B cell (primary cell): Measurements from ENCODE around the gene PEAK1. TPM values are rescaled to one million over a fixed set of nuclear protein-coding genes. Genes with fewer than 3 reads are reported as not detected.

ENCODE experiments used
- ATAC-seq: fragments of 200-7000 bp; cut with Tn5 transposase; one replicate; pipeline ENCODE4 v1.10.0; 2021; ENCODE audit warnings: low read depth, mild to moderate bottlenecking, moderate number of reproducible peaks, moderate library complexity
- CTCF ChIA-PET: fragments of 350-600 bp; sonication (Branson Sonifier 250); formaldehyde crosslinking; loops from one replicate; lab custom pipeline; 2021; ENCODE audit warnings: antibody characterized with exemption, inconsistent platforms; lab: Charles Lee
- POLR2A ChIA-PET: fragments of 350-600 bp; sonication (Branson Sonifier 250); formaldehyde crosslinking; loops from one replicate; lab custom pipeline; 2021; ENCODE audit warnings: antibody characterized with exemption; lab: Charles Lee
- DNase-seq: peaks from one replicate; pipeline ENCODE4 v3.0.0; 2013
- H2AFZ ChIP-seq: 2 replicates; pipeline ENCODE4 v1.6.1; 2012; ENCODE audit warnings: mild to moderate bottlenecking, low read depth, low read length; ENCODE audit not compliant: insufficient read depth, poor library complexity, severe bottlenecking
- H3K27ac ChIP-seq, 2 donors: 1 replicate in 1 of 2; 2 replicates in 1 of 2; pipeline ENCODE4 v1.5.1; 2012 to 2013; ENCODE audit warnings: low read length in 2 of 2, mild to moderate bottlenecking in 2 of 2, moderate library complexity in 1 of 2
- H3K27me3 ChIP-seq, 4 experiments: fragments of 200-600 bp in 1 of 4; sonication (generic) in 1 of 4; replicated peaks in 1 of 4; 1 replicate in 2 of 4; 2 replicates in 2 of 4; pipeline versions ENCODE4 v1.6.1 to v1.7.0; 2013 to 2016; ENCODE audit warnings: low read length in 3 of 4, mild to moderate bottlenecking in 2 of 4, mixed read lengths in 1 of 4, moderate library complexity in 1 of 4; ENCODE audit not compliant: insufficient read depth in 4 of 4, control insufficient read depth in 3 of 4; ENCODE audit errors: control extremely low read depth in 1 of 4
- H3K36me3 ChIP-seq, 2 experiments: replicated peaks in 1 of 2; 1 replicate in 1 of 2; 2 replicates in 1 of 2; pipeline versions ENCODE4 v1.6.1 to v1.7.1; 2013; ENCODE audit warnings: low read length in 1 of 2; ENCODE audit not compliant: insufficient read depth in 2 of 2, control insufficient read depth in 1 of 2; ENCODE audit errors: control extremely low read depth in 1 of 2, extremely low read depth in 1 of 2
- H3K4me1 ChIP-seq, 2 donors: fragments of 200-600 bp in 1 of 2; sonication (generic) in 1 of 2; 1 replicate in 1 of 2; 2 replicates in 1 of 2; pipeline versions ENCODE4 v1.5.1 to v1.6.1; 2013 to 2017; ENCODE audit warnings: low read length in 2 of 2; ENCODE audit not compliant: control insufficient read depth in 2 of 2, insufficient read depth in 2 of 2
- H3K4me2 ChIP-seq: replicated peaks from 2 replicates; pipeline ENCODE3; 2012; ENCODE audit warnings: mild to moderate bottlenecking, low read depth, low read length; ENCODE audit not compliant: poor library complexity, severe bottlenecking
- H3K4me3 ChIP-seq, 5 experiments: fragments of 200-600 bp in 1 of 5; sonication (generic) in 1 of 5; 1 replicate in 3 of 5; 2 replicates in 2 of 5; pipeline versions ENCODE4 v1.5.1 to v1.7.0; 2011 to 2016; ENCODE audit warnings: low read length in 4 of 5, mild to moderate bottlenecking in 4 of 5, low read depth in 2 of 5, control low read depth in 1 of 5, moderate library complexity in 1 of 5; ENCODE audit not compliant: insufficient read depth in 1 of 5; ENCODE audit errors: control extremely low read depth in 1 of 5, extremely low read depth in 1 of 5
- H3K79me2 ChIP-seq: fragments of 200-600 bp; sonication (generic); one replicate; pipeline ENCODE4 v1.6.0; 2016; ENCODE audit warnings: low read length; ENCODE audit not compliant: control insufficient read depth, insufficient read depth
- H3K9ac ChIP-seq: fragments of 200-600 bp; sonication (generic); 2 replicates; pipeline ENCODE4 v1.6.1; 2017; ENCODE audit warnings: mild to moderate bottlenecking, low read length, moderate library complexity
- H3K9me3 ChIP-seq, 3 donors: one replicate each; pipeline versions ENCODE4 v1.6.1 to v1.7.1; 2013; ENCODE audit warnings: low read length in 2 of 3; ENCODE audit not compliant: control insufficient read depth in 2 of 3, insufficient read depth in 1 of 3; ENCODE audit errors: control extremely low read depth in 1 of 3
- H4K20me1 ChIP-seq: 2 replicates; pipeline ENCODE4 v1.6.0; 2012; ENCODE audit warnings: mild to moderate bottlenecking, low read length; ENCODE audit not compliant: insufficient read depth, control insufficient read depth, poor library complexity, severe bottlenecking
- H3K27ac Mint-ChIP-seq: one replicate; pipeline ENCODE4 v1.8.0; 2021; ENCODE audit warnings: mixed read lengths
- H3K27me3 Mint-ChIP-seq: one replicate; pipeline ENCODE4 v1.8.0; 2021; ENCODE audit warnings: mixed read lengths
- H3K4me1 Mint-ChIP-seq: one replicate; pipeline ENCODE4 v1.8.0; 2021; ENCODE audit warnings: mixed read lengths
- H3K4me3 Mint-ChIP-seq: one replicate; pipeline ENCODE4 v1.8.0; 2021; ENCODE audit warnings: mixed read lengths
- H3K9me3 Mint-ChIP-seq: one replicate; pipeline ENCODE4 v1.8.0; 2022; ENCODE audit warnings: mixed read lengths; ENCODE audit not compliant: insufficient read depth
- CTCF ChIP-seq: fragments of 200-600 bp; IDR thresholded peaks from one replicate; pipeline ENCODE4 v1.8.0; 2022; ENCODE audit warnings: antibody characterized with exemption, mild to moderate bottlenecking
- EZH2 ChIP-seq: IDR thresholded peaks from 2 replicates; pipeline ENCODE4 v1.6.1; 2012; ENCODE audit warnings: borderline replicate concordance, low read depth, mild to moderate bottlenecking, moderate library complexity, low read length; ENCODE audit not compliant: insufficient read depth, poor library complexity, severe bottlenecking
- WGBS: methylation state at CpG from one replicate; pipeline ENCODE4 v1.1.5; 2013; ENCODE audit warnings: missing lambda C conversion rate; ENCODE audit not compliant: insufficient coverage; 5-methylcytosine and 5-hydroxymethylcytosine counted together
- intact Hi-C: fragments of 100-400 bp; cut with micrococcal nuclease; formaldehyde crosslinking; loops from one replicate; pipeline ENCODE4 v1.10.0; 2022
- polyA plus RNA-seq: library from polyadenylated mRNA; depleted of rRNA; stranded (reverse); fragments of >200 nt; gene quantifications from 2 replicates; pipeline ENCODE4 v1.2.3, GENCODE V29; 2012
- total RNA-seq, 2 donors: library from RNA; stranded (reverse); fragments of 120-200 nt in 1 of 2; gene quantifications; 1 replicate in 1 of 2; 2 replicates in 1 of 2; pipeline versions ENCODE4 v1.2.3 to v1.2.4, GENCODE V29; 2013 to 2022

The PEAK1 gene
- total and polyA plus RNA-seq, 2 donors (not counting 1 experiment from before 2014, with no cell fraction given): 13.4 to 38.0 TPM

- H3K4me1 Mint-ChIP-seq: peaks cover 50% of the 10 kb centered on the region
- CTCF ChIA-PET: interaction anchor here (1.0 kb wide), 1 partner anchor 49 kb away, joined by 3 read pairs; no protein-coding TSS in a partner anchor
Measured at GRCh38 chr15:77071305-77072223, 348.3 kb downstream of the PEAK1 start.

More at GRCh38 chr15:77071305-77072223, 348.3 kb downstream of the PEAK1 start:
- Mint-ChIP-seq H3K9me3 (no peaks in the 10 kb centered on the region), H3K27me3 (no peaks in the 10 kb centered on the region), H3K27ac (peak overlapping the region; percentile 94), H3K4me3 (peak overlapping the region; percentile 87)
- POLR2A ChIA-PET: interaction anchor here (0.6 to 1.2 kb wide), 3 partner anchors 76 to 312 kb away, joined by 3 read pairs; partner anchors contain the start of gene PSTPIP1
- Histone ChIP-seq H3K79me2 (peaks cover 53% of the 10 kb centered on the region), H3K4me3 (peak overlapping the region in 4 of 5 experiments; percentile 69 to 92 (median 78)), H4K20me1 (no peaks in the 10 kb centered on the region), H3K9me3 (no peaks in the 10 kb centered on the region), H3K4me2 (peak overlapping the region; percentile 81), H3K27ac (peak overlapping the region; percentile 58 to 84), H3K9ac (peak overlapping the region; percentile 94), H3K4me1 (peaks cover 40 to 41% of the 10 kb centered on the region in 2 donors), H3K27me3 (no peaks in the 10 kb centered on the region), H2AFZ (peak overlapping the region; percentile 78), H3K36me3 (peaks cover 0 to 3% of the 10 kb centered on the region in 2 experiments)
- intact Hi-C loops: loop anchor here (1.0 to 5.0 kb wide), 5 partner anchors 12 to 349 kb away; partner anchors contain the start of genes HMG20A, PEAK1, PSTPIP1 and RCN2
- 97% methylated on average over 8 of the region's 15 CpGs for WGBS
- DNase-seq (no peak), ATAC-seq (no peak)
- no peak for TF ChIP-seq CTCF
- TF ChIP-seq EZH2: no peak
